Endothelial cell of umbilical vein (primary cell): ENCODE results near the gene TCF7. TPM values are rescaled to one million over a fixed set of nuclear protein-coding genes. Genes with fewer than 3 reads are reported as not detected.

Source experiments
- BruUV-seq: library from RNA; stranded (reverse); fragments of 400-500 nt; replicated peaks from 2 replicates; lab custom pipeline; 2021; lab: Mats Ljungman, UMichigan
- CTCF ChIA-PET: fragments of 300-600, 350-600 bp; sonication (Branson Sonifier 250); formaldehyde crosslinking; loops from one replicate; lab custom pipeline; 2021; ENCODE audit warnings: antibody characterized with exemption, inconsistent platforms; lab: Charles Lee
- POLR2A ChIA-PET: fragments of 300-600, 350-600 bp; sonication (Branson Sonifier 250); formaldehyde crosslinking; loops from one replicate; lab custom pipeline; 2021; ENCODE audit warnings: antibody characterized with exemption, inconsistent platforms; lab: Charles Lee
- DNase-seq: peaks from one replicate; pipeline ENCODE4 v3.0.0-alpha.2; 2011; ENCODE audit warnings: low read depth, low spot score
- FAIRE-seq: peaks from 2 replicates; lab custom pipeline; 2011; peaks lifted over from hg19 to GRCh38; lab: Jason Lieb, UNC
- H2AFZ ChIP-seq: 2 replicates; pipeline ENCODE4 v1.6.0; 2012; ENCODE audit warnings: low read depth, low read length, control low read depth, inconsistent platforms
- H3K27ac ChIP-seq: 2 replicates; pipeline ENCODE4 v1.5.1; 2011; ENCODE audit warnings: low read depth, mild to moderate bottlenecking, control low read depth, low read length, moderate library complexity; ENCODE audit not compliant: insufficient read depth
- H3K27me3 ChIP-seq, 2 experiments: 2 replicates each; pipeline versions ENCODE4 v1.6.0 to v1.6.1; 2011; ENCODE audit warnings: low read length in 2 of 2, mixed read lengths in 1 of 2; ENCODE audit not compliant: control insufficient read depth in 2 of 2, insufficient read depth in 2 of 2
- H3K36me3 ChIP-seq, 2 experiments: 2 replicates in 1 of 2; 3 replicates in 1 of 2; pipeline ENCODE4 v1.5.1; 2011; ENCODE audit warnings: low read length in 2 of 2, mild to moderate bottlenecking in 1 of 2, moderate library complexity in 1 of 2; ENCODE audit not compliant: control insufficient read depth in 2 of 2, insufficient read depth in 2 of 2; ENCODE audit errors: extremely low read depth in 1 of 2
- H3K4me1 ChIP-seq: 3 replicates; pipeline ENCODE4 v1.5.1; 2011; ENCODE audit warnings: mild to moderate bottlenecking, low read length; ENCODE audit not compliant: control insufficient read depth, insufficient read depth; ENCODE audit errors: extremely low read depth
- H3K4me2 ChIP-seq: 2 replicates; pipeline ENCODE4 v1.6.1; 2011; ENCODE audit warnings: low read length, control low read depth, mixed read lengths; ENCODE audit not compliant: insufficient read depth
- H3K4me3 ChIP-seq, 3 experiments: fragments of 200-600 bp in 1 of 3; sonication (generic), shearing (Covaris generic) in 1 of 3; replicated peaks in 1 of 3; 2 replicates each; pipeline ENCODE4 v1.5.1; 2011 to 2016; ENCODE audit warnings: control low read depth in 3 of 3, low read length in 3 of 3, mild to moderate bottlenecking in 2 of 3, inconsistent platforms in 1 of 3, low read depth in 1 of 3, moderate library complexity in 1 of 3; ENCODE audit not compliant: insufficient read depth in 1 of 3
- H3K79me2 ChIP-seq: 2 replicates; pipeline ENCODE4 v1.6.0; 2012; ENCODE audit warnings: low read length, inconsistent platforms; ENCODE audit not compliant: control insufficient read depth, insufficient read depth
- H3K9ac ChIP-seq: replicated peaks from 2 replicates; pipeline ENCODE3; 2011; ENCODE audit warnings: low read length, control low read depth; ENCODE audit not compliant: insufficient read depth; ENCODE audit errors: extremely low read depth
- H3K9me1 ChIP-seq: replicated peaks from 3 replicates; pipeline ENCODE4 v1.6.0; 2011; ENCODE audit warnings: mild to moderate bottlenecking, low read length; ENCODE audit not compliant: control insufficient read depth, insufficient read depth; ENCODE audit errors: extremely low read depth
- H3K9me3 ChIP-seq: replicated peaks from 2 replicates; pipeline ENCODE4 v1.5.1; 2012; ENCODE audit warnings: low read length, inconsistent platforms; ENCODE audit not compliant: control insufficient read depth, insufficient read depth
- H4K20me1 ChIP-seq: replicated peaks from 2 replicates; pipeline ENCODE3; 2011; ENCODE audit warnings: mild to moderate bottlenecking, low read length; ENCODE audit not compliant: control insufficient read depth, insufficient read depth; ENCODE audit errors: extremely low read depth
- CTCF ChIP-seq, 2 donors: IDR thresholded peaks; 1 replicate in 1 of 2; 2 replicates in 1 of 2; pipeline ENCODE4 v1.5.1; 2011; ENCODE audit warnings: low read length in 2 of 2, mild to moderate bottlenecking in 2 of 2, moderate library complexity in 2 of 2, control low read depth in 1 of 2, inconsistent platforms in 1 of 2, low read depth in 1 of 2; ENCODE audit not compliant: insufficient read depth in 1 of 2; ENCODE audit errors: extremely low read depth in 1 of 2
- EZH2 ChIP-seq: IDR thresholded peaks from 2 replicates; pipeline ENCODE4 v1.6.1; 2012; ENCODE audit warnings: borderline replicate concordance, low read depth, mild to moderate bottlenecking, moderate library complexity, low read length, inconsistent platforms; ENCODE audit not compliant: severe bottlenecking
- FOS ChIP-seq: IDR thresholded peaks from 2 replicates; pipeline ENCODE4 v1.6.1; 2011; ENCODE audit warnings: mild to moderate bottlenecking, low read length, moderate library complexity, borderline replicate concordance; ENCODE audit not compliant: insufficient read depth
- GATA2 ChIP-seq: IDR thresholded peaks from 2 replicates; pipeline ENCODE4 v1.7.0; 2011; ENCODE audit warnings: low read depth, mild to moderate bottlenecking, moderate library complexity, mixed read lengths, low read length; ENCODE audit not compliant: insufficient read length, insufficient read depth
- JUN ChIP-seq: IDR thresholded peaks from 2 replicates; pipeline ENCODE4 v1.6.1; 2011; ENCODE audit warnings: borderline replicate concordance, low read depth; ENCODE audit not compliant: insufficient read length, insufficient read depth
- MAX ChIP-seq: IDR thresholded peaks from 2 replicates; pipeline ENCODE4 v1.6.1; 2011; ENCODE audit not compliant: insufficient read depth, insufficient read length
- MYC ChIP-seq: IDR thresholded peaks from one replicate; pipeline ENCODE4 v1.6.1; 2011; ENCODE audit warnings: mild to moderate bottlenecking, low read depth, low read length
- POLR2A ChIP-seq: IDR thresholded peaks from 2 replicates; pipeline ENCODE4 v1.6.1; 2012; ENCODE audit warnings: low read depth, mild to moderate bottlenecking, control low read depth, low read length
- POLR2AphosphoS5 ChIP-seq: IDR thresholded peaks from 2 replicates; pipeline ENCODE4 v1.6.1; 2012; ENCODE audit warnings: low read depth, mild to moderate bottlenecking, control low read depth, low read length, moderate library complexity; ENCODE audit not compliant: insufficient read depth
- dilution Hi-C: fragments of 300-500 bp; cut with MboI; formaldehyde crosslinking; loops from one replicate; pipeline ENCODE4 v1.15.0; 2019; ENCODE audit warnings: low sequenced_read_pairs; ENCODE audit not compliant: extremely low pct_ligation_motif_present
- intact Hi-C: fragments of 100-400 bp; cut with micrococcal nuclease; formaldehyde crosslinking; loops from one replicate; pipeline ENCODE4 v1.10.0; 2022
- polyA plus RNA-seq, 4 experiments: library from polyadenylated mRNA; depleted of rRNA in 3 of 4; stranded (reverse) in 3 of 4; unstranded in 1 of 4; fragments of >200 nt; gene quantifications; 2 replicates each; pipeline versions ENCODE4 v1.2.1 to v1.2.3, GENCODE V29; 2011 to 2012; ENCODE audit warnings: missing spikeins in 1 of 4
- total RNA-seq: library from RNA; stranded (reverse); gene quantifications from 2 replicates; pipeline ENCODE4 v1.2.3, GENCODE V29; 2021

TCF7 gene
- total and polyA plus RNA-seq, 2 donors (not counting 3 experiments of a cell fraction or from before 2014, with no cell fraction given) = 1.8 to 2.5 TPM

GRCh38 chr5:134127988-134128647, 13.6 kb downstream of the TCF7 start:
- Histone ChIP-seq H3K4me2 (peak overlapping the region; percentile 14), H2AFZ (no peak overlapping the region), H3K9me3 (no peaks in the 10 kb centered on the region), H3K36me3 (peaks cover 0 to 3% of the 10 kb centered on the region in 2 experiments), H3K9me1 (no peaks in the 10 kb centered on the region), H3K27ac (peak overlapping the region; percentile 16), H3K9ac (no peak overlapping the region), H3K27me3 (no peaks in the 10 kb centered on the region), H4K20me1 (no peaks in the 10 kb centered on the region), H3K4me1 (peaks cover 9% of the 10 kb centered on the region), H3K4me3 (no peak overlapping the region), H3K79me2 (no peaks in the 10 kb centered on the region)
- intact Hi-C loops = no loop called here
- POLR2A ChIA-PET = no interaction called here
- peak; percentile 9 for DNase-seq
- no peak for FAIRE-seq
- no peak for TF ChIP-seq FOS
- TF ChIP-seq MYC = no peak
- no peak for TF ChIP-seq EZH2
- TF ChIP-seq GATA2 = no peak
- TF ChIP-seq MAX = no peak
- no peak for TF ChIP-seq POLR2AphosphoS5
- no peak for TF ChIP-seq POLR2A
- no peak for TF ChIP-seq CTCF (IDR thresholded peaks at IDR 0.05; ENCODE audit: extremely low read depth in 1 of 2, insufficient read depth in 1 of 2, low read depth in 1 of 2, low read length in 2 of 2)
- TF ChIP-seq JUN = no peak
- no TSS peak for BruUV-seq
- dilution Hi-C loops = no loop called here
- CTCF ChIA-PET = interaction anchor here (1.2 to 5.6 kb wide), 9 partner anchors 12 to 88 kb away, joined by 4 to 52 read pairs (median 5); no protein-coding TSS in a partner anchor
